Activated CD4-positive, alpha-beta T cell treated with anti-CD3 and anti-CD28 coated beads, Interleukin-2, amount 50 U/mL, for 16 hours (primary cell): ENCODE results near the gene SLC52A1.
A peak's percentile ranks its signal among the peaks of the same experiment; 100 is the strongest.
"Not testable (repeated sequence)": the region's sequence is repeated elsewhere in the genome, so short reads cannot be mapped to it uniquely, and the experiment has no call there.

ENCODE experiments used
- DNase-seq: peaks from one replicate; pipeline ENCODE4 v3.0.0-alpha.2; 2020

Gene SLC52A1

DNA sequence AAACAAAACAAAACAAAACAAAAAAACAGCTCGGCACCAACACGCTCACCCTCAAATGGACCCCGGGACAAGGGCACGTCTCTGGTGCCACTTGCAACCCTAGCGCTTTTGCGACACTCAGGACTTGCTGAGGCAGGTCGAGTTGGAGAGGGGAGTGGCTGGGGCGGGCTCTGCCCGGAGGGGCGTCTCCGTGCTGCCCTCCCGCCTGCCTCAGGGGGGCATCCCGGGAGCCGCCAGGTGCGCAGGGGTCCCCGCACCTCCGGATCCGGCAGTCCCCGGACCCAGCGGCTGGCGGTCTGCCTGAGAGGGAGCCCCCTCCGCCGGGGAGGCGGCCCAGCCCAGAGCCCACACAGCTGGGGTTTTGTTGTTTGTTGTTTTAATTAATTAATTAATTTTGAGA is at the start of gene SLC52A1:
Gene SLC52A1, minus strand, starts transcription at position 112 of the 400 bp plus-strand sequence. CDS start 820 bp downstream, outside the sequence.
- no peak for DNase-seq

DNA sequence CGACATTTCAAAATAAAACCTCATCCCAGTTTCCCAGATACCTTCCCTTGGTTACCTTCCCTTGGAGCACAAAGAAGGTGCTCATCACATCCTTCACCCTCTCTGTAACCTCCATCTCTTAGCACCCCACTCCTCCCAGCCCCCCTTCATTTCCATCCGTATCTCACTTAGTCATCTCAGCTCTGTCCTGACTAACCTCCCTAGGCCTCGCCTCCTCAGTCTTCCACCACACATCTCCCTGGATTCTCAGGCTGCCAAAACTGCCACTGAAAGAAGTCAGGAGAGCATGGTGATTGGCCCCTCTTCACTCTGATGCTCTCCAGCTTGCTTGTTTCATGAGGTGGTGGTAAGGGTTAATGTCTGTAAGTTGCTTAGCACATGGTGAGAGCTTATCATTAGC is 45.4 kb upstream of the SLC52A1 start:
- no peak for DNase-seq

DNA sequence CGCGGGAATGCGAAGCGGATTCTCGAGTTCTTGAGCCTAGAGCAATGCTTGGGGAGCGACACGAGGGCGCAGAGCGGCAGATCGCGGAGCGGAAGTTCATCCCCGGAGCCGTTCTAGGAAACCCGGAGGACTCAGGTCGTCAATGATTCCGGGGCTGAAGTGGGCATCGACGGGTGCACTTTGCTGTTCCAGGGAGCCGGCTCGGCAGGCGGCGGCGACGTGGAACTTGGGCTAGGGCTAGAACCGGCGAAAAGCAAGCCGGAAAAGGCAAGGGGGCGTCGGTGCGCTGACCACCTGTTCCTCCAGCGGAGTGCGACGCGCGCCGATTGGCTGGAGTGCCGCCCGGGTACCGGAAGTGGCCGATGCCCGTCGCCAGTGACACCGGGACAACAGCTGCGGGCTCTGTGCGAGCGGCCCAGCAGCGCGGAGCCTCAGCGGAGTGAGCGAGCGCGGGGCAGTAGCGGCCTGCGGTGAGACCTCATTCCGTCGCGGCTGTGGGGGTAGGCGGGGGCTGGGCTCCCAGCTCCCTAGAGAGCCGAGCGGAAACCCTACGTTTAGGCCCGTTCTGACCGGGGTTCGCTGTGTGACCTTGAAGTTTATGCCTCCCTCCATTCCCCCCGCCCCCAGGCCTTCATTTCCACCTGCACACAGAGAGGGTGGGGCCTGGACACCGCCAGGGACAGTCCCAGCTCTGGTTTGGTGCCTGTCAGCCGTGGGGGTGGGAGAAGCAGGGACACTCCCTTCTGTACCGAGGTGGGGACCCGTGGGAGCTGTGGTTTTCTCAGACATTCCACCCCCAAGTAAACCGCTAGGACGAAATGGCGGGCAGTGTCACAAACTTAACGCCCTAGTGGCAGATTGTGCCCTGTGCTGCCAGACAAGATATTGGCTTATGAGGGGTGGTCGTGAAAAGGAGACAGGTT is 43.1 kb upstream of the SLC52A1 start, which contains the start of gene ZFP3:
Gene ZFP3, plus strand, starts transcription at position 362 of the 923 bp plus-strand sequence. CDS start 13,038 bp downstream, outside the sequence.
- peak; percentile 62 for DNase-seq

DNA sequence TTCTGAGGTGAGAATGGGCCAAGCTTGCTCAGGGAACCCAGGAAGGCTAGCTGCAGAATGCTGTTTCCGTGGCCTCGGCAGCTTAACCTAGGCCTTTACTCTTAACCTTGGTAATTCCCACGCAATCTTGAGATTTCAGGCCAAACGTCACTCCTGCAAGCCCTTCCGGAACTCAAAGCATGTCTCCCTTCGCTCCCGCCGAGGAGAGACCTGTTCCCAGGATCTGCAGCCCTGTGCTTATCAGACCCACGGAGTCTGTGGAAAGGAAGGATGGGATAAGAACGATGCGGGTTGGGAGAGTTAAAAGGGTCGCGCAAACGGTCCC is 42.5 kb upstream of the SLC52A1 start:
- no peak for DNase-seq

DNA sequence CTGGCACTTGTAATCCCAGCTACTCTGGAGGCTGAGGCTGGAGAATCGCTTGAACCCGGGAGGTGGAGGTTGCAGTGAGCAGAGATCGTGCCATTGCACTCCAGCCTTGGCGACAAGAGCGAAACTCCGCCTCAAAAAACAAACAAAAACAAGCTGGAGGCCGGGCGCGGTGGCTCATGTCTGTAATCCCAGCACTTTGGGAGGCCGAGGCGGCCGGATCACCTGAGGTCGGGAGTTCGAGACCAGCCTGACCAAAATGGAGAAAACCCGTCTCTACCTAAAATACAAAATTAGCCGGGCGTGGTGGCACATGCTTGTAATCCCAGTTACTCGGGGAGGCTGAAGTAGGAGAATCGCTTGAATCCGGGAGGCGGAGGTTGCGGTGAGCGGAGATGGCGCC is 42.0 kb upstream of the SLC52A1 start:
- not testable (repeated sequence) for DNase-seq

DNA sequence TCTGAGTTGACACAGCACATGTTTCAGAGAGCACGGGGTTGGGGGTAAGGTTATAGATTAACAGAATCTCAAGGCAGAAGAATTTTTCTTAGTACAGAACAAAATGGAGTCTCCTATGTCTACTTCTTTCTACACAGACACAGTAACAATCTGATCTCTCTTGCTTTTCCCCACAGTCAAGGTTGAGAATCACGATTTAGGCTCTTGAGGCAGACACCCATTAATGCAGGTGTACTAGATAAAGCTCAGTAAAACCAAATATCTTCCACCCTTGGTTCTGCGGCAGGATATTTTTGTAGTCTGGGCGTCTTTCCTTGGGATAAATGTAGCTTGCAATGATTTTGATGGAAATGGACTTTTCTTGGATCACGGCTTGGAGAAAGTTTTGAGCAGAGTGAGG is 40.2 kb upstream of the SLC52A1 start:
- not testable (repeated sequence) for DNase-seq

DNA sequence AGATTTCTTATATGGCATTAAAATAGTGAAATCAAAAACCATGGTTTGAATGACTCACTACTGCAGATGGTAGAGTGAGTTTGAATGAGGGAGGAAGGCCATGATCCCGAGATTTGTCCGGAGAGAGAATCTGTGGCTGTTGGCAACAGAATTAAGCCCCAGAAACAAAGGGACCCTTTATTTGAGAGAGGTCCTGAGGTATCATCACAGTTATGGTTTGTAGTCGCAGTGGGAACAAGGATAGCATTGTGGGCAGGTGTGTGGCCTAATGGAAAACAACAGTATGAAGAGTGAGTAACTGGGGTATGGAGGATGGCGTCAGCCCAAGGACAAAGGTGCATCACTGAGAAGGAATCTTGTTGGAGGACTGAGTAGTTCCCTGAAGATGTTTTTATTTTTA is 34.5 kb upstream of the SLC52A1 start:
- DNase-seq, result no peak

DNA sequence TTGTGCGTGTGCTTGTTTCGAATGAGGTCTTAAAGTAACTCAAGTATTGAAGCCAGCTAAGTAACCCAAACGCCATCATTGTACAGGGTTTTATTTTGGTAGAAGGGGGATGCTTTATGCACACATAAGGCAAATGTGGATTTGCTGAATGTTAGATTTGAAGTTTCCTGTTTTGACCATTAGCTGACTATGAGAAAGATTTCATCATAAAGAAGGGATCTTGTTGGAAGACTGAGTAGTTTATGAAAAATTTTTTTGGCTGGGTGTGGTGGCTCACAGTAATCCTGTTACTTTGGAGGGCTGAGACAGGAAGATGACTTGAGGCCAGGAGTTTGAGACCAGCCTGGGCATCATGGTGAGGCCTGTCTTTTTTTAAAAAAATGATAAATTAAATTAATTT is 33.0 kb upstream of the SLC52A1 start:
- no peak for DNase-seq

DNA sequence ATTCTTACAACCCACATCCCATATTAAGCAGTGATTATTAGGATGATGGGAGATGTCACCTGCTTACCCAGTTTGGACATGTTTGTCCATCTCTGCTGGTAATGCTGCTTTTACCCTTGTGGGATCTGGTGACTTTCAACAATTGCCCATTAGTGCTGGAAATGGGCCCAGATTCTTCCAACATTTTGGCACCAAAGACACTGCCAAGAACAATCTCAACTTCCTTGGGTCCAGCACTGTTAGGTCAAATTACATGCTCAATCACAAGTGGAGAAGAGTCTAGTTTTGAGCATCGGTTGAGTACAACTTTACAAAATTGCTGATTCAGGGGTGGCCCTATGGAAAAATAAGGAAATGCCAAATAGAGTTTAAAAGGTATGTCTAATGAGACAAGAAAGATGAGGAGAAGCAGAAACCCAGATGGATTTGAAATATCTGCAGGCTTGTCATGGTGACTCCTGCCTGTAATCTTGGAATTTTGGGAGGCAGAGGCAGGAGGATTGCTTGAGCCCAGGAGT is 30.1 kb upstream of the SLC52A1 start:
- DNase-seq, result no peak

DNA sequence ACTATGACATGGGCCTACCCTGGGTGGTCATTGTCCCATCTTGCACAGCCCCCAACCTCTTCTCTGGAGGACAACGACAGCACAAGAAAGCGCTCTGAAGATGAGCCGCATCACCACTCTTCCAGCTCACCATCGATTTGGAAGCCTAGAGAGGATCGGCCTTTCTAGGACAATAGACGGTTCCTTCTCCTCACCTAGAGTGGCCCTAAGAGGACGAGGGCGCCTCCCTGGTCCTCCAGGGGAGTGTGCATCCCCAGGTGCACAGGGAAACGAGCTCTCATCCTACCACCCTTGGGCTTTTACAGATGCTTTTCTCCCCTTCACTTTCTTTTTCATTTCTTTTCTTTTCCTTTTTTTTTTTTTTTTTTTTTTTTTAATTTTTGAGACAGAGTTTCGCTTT is 20.3 kb upstream of the SLC52A1 start:
- no peak for DNase-seq

DNA sequence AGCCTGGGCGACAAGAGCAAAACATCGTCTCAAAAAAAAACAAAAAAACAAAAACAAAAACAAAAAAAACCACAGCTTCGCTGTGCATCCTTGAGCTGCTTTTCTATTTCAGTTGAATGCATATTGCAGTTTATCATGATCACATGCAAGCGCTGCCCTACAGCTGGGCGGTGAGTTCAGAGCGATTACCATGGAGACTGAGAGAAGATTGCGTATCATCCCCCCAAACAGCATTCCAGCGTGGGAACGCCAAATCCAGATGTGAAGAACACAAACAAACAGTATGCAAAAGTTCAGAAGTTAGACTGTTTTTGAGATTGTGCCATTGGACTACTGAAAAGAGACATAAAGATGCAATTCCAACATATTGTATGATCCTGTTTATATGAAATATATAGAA is 15.1 kb upstream of the SLC52A1 start:
- no peak for DNase-seq

DNA sequence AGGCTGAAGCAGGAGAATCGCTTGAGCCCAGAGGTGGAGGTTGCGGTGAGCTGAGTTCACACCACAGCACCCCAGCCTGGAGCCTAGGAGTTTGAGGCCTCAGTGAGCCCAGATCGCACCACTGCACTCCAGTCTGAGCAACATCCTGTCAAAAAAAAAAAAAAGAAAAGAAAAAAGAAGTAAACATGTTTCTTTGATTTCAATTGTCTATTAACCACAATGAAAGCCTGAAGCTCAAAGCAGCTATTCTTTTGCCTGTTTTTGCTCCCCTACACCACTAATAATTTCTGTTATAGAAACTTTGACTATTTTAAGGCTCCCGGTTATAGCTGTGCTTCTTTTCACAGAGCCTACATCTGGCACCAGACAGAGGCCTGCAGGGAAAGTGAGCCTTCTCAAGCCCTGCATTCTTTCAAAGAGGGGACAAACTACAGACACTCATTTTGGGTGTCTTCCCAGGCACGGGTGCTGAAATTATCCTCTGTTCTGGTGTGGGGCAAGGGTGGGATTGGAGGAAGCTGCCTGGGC is 14.2 kb upstream of the SLC52A1 start:
- peak; percentile 34 for DNase-seq

DNA sequence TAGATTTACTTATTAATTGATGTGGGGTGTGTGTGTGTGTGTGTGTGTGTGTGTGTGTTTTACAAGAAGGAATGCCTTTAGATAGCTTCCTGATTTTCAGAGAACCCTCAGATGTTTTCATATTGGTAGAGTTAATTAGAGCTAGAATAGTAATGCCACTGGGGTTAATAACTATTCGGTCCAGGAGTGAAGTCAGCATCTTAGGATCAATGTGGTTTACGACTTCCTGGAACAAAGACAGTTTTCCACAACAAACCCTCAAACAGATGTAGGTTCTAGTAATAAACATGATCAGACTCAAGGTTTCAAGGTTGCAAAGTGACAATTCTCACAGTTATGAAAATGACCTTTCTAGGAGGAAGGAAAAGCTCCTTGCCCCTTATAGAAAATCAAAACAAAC is 12.2 kb upstream of the SLC52A1 start:
- no peak for DNase-seq

DNA sequence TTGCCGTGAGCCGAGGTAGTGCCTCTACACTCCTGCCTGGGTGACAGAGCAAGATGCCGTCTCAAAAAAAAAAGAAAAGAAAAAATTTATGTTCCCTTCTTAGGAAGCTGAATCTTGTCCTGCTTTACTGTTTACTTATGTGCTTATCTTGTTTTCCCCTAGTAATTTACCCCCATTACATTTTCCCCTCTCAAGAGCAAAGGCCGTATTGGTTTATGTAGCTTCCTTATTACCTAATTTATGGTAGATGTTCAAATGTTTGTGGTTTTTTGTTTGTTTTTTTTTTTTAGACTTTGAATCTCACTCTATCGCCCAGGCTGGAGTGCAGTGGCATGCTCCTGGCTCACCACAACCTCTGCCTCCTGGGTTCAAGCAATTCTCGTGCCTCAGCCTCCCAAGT is 10.3 kb upstream of the SLC52A1 start:
- no peak for DNase-seq

DNA sequence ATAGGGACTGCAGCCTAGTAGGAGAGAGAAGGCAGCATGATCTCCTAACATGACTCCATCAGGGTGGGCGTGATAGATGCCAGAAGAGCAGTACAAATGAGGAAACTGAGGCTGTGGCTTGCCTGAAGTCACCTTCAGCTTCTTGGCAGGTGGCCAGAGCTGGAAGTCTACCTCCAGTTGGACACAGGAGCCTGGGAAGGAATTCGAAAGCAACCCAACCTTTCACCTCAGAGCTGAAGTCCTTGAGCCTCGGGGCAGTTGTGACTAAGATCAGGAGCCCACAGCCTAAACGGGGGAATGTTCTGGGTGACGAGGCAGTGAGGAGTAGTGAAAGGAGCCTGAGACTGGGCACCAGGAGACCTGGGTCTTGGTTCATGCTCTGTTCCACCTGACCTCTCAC is 9.4 kb upstream of the SLC52A1 start:
- DNase-seq, result no peak

DNA sequence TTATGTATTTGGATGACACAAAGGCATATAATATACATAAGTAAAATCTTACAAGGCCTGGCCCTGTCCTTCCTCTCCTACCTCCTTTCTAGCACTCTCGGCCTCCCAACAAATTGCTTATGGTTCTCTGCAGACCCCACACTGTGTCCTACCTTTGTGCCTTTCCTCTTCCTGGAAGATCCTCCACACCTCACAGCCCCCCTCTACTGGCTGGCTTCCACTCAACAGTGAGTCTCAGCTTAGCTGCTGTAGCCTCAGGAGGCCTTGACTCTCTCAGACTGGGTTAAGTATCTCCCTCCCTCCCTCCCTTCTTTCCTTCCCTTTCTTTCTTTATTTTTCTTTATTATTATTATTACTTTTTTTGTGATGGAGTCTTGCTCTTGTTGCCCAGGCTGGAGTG is 8.3 kb upstream of the SLC52A1 start:
- DNase-seq, result no peak

DNA sequence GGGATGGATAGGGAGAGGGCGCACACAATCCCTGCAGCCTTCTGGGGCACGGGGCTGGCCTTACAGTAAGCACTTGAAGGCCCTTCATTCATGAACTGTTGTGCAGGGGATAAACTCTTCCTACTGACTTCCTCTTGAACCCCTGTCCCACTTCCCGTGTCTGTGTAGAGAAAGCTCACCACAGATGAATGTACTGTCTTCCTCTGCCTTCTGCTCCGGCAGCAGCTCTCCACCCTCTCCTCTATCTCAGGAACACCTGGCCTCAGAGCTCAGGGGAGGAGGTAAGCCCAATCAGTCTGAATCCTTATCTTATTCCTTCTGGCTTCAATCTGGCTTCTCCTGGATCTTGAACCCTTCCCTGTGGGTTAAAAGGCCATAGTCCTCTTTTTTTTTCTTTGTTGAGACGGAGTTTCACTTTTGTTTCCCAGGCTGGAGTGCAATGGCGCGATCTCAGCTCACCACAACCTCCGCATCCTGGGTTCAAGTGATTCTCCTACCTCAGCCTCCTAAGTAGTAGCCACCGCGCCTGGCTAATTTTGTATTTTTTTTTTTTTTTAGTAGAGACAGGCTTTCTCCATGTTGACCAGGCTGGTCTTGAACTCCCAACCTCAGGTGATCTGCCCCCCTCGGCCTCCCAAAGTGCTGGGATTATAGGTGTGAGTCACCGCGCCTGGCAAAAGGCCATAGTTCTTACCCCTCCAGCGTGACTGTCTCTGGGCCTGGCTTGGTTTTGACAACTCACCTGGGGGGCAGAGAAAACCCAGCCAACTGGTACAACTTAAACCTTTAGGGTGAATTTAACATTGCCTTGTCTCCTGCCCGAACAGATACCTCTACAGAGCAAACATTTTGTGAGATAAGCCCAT is 7.2 kb upstream of the SLC52A1 start:
- peak; percentile 30 for DNase-seq

DNA sequence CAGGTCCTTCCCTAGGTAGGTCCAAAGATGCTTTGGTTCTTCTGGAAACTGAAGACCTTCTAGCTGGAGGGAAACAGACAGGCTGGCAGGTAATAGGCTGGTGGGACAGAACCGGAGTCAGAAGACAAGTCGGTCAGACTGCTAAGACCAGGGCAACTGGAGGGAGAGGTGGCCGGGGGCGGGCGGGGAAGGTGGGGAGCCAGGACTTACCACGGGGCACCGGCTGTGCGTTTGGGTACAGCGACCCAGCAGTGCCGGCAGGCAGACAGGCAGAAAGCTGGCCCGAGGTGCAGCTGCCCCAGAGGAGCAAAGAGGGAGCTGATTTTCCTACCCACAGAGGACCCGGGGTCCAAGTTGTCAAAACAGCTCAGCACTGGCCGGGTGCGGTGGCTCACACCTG is 575 bp downstream of the SLC52A1 start:
- DNase-seq, result no peak

DNA sequence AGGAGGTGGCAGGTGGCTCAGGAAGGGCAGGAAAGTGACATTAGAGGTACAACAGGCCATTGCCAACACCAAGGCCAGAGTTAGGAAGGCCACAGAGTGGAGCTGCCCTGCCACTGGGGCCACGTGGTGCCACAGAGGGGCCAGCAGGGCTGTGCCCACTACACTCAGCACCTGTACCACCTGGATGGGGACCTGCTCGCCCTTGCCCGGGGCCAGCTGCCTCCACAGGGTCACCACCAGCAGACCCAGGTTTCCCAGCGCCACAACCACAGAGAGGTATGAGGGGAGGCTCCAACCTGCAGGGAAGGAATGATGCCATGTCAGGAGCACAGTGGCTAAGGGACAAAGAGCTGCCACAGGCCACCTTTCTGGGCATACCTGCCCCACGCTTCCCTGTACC is 1.2 kb downstream of the SLC52A1 start:
- no peak for DNase-seq

DNA sequence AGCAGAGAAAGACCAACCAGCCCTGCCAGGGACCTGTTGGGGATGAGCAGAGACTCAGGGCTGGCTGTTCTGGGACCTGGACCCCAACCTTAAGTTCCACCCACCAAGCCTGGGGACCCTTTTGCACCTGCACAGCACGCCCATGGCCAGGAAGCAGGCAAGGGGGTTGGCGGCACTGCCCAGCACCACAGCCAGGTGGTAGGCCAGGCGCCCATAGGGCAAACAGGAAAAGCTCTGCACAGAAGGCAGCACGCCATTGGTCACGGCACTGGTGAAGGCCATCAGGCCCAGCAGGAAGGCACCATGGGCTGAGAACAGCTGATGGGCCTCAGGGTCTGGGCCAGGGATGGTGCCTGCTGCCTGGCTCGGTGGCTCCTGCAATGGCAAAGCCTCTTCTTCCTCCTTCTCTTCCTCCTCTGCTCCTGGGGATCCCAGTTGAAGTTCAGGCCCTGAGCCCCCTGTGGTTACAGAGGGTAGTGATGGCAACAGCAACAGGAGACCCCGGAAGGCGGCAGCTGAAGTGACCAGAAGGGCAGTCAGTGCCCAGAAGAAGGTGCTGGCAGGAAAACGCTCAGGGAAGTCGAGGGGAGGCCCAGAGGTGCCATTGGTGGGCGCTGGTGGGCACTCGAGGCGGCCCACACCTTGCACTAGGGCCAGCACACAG is 1.7 kb downstream of the SLC52A1 start:
- no peak for DNase-seq

DNA sequence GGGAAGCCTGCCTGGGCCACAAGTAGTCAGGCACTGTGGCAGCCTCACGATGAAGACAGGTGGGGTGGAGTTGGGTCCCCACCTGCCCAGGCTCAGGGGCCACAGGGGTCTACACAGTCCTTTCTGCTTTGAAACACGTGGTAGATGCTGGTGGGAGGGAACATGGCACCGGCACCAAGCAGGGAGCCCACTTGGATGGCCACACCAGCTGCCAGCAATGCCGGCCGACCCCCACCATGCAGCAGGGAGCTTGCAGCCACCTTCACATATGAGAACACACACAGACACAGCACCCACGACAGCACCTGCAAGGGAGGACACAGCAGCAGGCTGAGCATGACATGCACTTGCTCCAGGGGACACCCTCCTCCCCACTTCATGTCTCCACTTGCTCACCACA is 2.4 kb downstream of the SLC52A1 start:
- DNase-seq, result no peak

DNA sequence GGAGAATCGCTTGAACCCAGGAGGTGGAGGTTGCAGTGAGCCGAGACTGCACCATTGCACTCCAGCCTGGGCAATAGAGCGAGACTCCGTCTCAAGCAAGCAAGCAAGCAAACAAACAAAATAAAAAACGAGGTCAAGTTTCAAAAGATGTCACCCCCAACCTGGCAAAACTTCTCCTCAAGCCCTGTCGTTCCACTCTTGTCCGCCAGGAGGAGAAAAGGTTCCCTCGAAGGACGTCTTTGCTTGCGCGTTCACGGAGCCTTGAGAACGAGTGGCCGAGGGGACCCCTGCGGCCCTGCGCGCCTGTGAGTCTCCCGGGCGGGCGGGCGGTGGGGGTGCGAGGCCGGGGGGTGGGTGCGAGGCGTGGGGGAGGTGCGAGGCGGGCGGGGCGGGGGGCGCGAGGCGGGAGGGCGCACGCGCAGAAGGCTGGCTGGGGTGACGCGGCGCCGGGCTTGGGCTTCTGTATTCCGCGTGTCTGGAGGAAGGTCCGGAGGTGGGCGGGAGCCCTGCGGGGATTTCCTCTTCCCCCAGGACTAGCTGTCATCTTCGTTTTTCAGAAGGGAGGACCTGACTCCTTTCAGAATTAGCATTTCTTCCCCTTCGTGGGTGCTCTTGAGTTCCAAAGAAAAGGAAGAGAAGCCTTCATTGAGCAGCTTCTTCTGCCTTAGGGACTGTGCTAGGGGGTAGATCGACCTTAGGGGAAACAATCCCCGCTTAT is 3.7 kb downstream of the SLC52A1 start:
- peak; percentile 83 for DNase-seq
